Stimulated activated CD8-positive, alpha-beta memory T cell treated with anti-CD3 and anti-CD28 coated beads, Interleukin-15, amount 100 ng/mL, for 4 hours (primary cell): ENCODE results near the gene GRIFIN.

Experiments used
- DNase-seq, 2 donors: peaks; one replicate each; pipeline ENCODE4 v3.0.0-alpha.2; 2020; ENCODE audit warnings: low read depth in 2 of 2

Gene GRIFIN

DNA sequence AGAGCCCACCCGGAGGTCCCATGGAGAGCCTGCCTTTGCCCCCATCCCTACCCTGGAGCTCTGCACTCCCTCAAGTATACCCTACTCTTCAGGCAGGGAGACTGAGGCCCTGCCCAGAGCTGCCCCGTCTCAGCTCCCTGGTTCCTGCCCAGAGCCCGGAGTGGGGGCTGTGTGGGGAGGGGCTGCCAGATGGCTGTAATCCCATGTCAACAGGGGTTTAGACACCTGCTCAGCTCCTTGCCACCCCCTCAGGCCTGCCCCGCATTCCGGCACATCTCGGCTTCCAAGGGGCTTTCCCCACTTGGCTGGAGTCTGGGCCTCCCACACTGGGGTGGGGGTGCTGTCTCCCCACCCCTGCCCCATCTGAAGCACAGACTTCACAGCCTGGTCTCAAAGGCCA is 22.5 kb upstream of the GRIFIN start:
- no peak for DNase-seq

DNA sequence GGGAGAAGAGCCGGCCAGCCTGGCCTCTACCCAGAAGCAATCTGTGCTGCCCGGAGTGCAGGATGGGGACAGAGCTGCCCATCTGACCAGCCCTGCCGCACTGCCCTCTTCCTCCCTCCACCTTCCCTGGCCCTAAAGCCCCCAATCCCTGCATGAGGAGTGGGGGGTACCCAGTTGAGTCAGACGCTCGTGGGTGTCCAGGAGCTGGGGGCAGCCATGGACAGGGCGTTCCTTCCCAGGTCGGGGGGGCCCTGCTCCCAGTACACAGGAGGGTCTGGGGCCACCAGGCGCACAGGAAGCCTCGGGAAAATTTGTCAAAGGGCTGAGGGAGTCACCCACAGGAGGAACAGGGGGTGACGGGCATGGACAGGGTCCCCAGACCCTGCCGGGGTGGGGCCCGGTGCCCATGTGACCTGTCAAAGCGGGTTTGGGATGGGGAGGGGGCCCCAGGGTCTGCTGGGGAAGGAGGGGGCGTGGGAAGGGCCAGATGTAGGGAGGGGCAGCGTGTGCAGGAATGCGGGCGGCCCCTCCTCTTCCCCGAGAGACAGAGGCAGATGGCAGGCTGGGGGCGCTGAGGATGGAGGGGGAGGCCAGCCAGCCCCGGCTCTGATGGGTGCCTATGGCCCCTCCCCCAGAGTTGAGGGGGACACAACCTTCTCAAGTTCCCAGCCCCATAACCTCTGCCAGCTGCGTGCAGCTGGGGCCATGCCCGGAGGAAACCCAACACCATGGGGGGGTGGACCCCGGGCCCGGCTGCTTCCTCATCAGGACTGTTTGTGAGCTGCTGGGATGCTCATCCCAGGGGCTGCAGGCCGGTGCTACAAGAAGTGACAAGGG is 21.5 kb upstream of the GRIFIN start:
- DNase-seq: no peak

DNA sequence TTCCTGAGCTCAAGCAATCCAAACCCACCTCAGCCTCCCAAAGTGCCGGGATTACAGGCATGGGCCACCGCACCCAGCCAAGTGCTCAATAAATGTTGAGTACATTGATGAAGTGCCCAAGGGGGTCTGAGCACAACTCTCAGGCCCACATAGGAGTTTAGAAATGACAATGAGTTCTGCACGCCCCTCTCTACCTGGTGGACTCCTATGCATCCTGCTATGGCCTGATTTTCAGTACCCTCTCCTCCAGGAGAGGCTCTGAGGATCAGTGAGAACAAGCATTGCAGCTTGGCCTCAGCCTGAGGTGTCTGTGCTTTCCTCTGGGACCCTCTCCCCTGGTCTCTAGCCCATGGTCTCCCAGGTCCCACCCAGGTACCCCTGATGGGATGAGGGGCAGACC is 20.9 kb upstream of the GRIFIN start:
- DNase-seq: no peak

DNA sequence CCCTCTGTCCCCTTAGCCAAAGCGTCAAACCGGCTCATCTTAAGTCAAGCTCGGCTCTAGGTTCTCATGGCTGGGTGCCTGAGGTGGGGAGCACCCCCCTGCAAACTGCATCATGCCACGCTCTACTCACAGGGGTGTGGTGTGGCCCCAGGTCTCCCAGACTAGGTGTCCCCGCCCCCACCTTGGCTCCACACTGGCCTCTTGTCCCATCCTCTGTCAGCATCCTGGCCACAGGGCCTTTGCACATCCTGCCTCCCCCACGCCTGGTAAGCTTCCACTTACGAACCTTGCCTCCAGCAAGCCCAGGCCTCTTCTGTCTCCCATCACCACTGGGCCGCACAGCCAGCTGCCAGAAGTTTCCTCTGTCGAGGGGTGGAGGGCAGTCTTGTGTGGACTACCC is 20.2 kb upstream of the GRIFIN start:
- DNase-seq: no peak

DNA sequence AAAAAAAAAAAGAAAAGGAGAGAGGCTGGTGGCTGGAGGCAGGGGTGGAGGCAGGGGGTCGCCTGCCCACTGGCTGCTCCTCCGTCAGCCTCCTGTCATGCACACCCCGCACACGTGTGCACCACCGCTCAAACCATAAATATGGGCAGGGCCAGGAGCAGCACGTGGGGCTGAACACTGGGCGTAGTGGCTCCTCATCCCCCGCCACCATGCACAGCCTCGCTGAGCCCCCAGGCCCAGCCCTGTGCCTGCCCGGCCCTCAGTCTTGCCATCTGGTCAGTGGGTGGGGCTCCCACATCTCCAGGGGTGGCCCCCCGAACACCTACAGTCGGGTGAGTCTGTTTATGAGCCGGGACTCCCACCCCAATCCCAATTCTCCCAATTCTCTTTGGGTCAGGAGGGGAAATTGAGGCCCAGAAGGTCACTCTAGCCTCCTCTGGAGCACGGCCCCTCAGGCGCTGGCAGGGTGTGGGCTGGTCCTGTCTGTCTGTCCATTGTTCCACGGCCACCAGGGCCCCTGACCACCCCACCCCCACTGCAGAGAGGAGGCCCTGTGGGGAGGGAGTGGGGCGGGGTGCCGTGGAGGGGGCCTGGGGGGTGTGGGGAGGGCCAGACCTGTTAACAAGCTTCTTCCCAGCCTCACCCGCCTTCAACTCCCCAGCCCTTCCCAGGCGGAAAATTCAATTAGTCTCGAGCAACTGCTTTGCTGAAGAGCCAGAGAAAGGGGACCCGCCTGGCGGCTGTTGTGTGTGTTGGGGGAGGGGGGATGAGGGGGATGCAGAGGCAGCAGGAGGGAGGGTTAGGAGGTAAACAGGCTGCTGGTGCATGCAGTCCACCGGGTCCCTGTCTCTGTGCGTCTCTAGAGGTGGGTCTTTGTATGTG is 19.5 kb upstream of the GRIFIN start:
- DNase-seq: no peak

DNA sequence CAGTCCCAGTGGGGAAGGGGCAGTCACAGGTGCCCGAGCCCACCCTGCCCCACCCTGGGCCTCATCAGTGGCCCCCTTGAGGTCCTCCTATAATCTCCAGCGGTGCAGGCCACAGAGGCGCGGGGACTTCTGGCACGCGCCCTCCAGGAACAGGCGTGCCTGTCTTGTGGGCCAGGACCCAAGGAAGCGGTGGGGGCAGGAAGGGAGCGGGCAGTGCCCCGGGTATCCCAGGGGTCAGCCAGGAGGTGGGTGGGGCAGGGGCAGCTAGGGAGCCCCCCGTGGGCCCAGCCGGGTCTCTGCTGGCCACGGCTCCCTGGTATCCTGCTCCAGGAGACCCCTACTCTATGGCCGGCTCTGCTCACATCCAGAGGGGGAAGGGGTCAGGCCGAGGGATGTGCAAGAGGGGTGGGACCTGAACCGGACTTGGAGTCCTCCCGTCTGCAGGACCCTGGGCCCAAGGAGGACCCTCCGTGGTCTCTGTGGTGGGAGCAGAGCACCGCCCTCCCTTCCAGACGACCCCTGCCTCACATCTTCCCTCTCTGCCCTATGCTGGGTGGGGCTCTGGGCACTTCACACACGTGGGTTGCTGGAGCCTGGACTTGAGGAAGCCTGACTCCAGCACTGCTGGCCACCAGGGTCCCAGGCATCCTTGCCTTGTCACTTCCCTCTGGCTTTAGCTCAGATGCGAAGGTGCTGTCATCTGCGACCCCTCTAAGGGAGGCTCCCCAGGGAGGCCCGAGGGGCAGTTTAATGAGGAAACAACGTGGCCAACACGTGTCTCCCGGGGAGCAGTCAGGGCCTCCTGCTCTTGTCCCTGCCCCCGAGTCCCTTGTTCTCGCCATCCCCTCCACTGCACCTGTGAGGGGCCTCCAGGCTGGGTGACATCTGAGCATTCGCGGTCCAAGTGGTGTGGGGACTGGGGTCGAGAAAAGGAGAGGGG is 18.3 kb upstream of the GRIFIN start:
- DNase-seq: no peak

DNA sequence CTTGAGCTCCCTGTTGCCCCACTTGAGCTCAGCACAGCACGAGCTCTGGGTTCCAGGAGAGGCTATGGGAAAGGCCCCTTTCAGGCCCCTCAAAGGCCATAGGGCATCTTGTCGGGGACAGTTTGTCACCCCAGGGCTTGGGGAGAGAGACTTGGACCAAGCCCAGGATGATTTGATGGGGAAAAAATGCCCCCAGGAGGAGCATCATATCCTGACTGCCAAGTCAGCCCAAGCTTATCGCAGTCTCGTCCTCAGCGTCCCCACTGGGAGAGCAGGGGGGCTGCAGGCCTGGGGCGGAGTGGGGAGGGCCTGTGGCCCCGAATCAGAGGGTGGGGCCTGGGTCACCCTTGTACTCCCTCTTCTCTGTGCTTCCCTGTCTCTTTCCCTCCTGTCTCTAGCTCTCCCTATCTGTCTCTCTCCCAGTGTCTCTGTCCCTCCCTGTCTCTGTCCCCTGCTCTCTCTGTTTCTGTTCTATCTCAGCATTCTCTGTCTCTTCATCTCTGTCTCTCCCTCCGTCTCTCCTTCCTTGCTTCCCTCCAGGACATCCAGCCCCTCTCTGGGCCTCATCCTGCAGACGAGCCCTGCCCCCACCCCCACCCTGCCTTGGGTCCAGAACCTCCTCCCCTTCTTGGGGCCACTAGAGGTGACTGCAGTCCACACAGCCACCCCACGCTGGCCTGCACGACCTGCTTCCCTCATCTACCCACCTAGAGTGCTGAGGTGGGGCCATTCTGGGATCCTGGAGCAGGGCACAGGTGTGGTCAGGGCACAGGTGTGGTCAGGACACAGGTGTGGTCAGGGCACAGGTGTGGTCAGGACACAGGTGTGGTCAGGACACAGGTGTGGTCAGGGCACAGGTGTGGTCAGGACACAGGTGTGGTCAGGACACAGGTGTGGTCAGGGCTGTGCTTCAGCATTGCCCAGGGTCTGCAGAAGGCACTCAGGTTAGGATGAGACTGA is 17.3 kb upstream of the GRIFIN start:
- DNase-seq: no peak

DNA sequence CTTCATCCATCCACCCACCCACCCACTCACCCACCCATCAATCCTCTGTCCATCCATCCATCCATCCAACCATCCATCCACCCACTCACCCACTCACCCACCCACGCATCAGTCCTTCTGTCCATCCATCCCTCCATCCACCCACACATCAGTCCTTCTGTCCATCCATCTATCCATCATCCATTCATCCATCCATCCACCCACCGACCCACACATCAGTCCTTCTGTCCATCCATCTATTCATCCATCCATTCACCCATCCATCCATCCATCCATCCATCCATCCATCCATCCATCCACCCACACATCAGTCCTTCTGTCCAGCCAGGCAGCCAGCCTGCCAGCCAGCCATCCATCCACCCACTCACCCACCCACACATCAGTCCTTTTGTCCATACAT is 15.8 kb upstream of the GRIFIN start:
- DNase-seq: no peak

DNA sequence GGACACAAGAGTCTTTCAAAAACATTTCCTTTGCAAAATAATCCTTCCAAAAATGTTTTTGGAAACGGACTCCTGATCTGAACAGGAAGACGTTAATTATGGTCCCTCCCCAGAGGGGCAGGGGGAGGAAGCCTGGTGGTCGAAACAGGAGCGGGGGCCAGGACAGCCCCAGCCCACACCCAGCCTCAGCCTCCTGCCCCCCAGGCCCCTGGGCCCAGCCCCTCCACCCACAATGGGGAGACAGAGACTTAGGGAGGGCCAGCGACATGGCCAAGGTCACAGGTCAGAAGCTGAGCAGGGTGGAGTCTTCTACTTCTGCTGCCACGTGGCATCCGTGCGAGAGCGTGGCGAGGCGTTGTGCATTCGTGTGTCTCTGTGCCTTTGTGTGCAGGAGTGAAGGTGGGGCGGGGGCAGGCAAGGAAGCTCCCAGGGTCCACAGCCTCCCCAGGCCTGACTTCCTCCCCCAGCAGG is 14.0 kb upstream of the GRIFIN start:
- no peak for DNase-seq

DNA sequence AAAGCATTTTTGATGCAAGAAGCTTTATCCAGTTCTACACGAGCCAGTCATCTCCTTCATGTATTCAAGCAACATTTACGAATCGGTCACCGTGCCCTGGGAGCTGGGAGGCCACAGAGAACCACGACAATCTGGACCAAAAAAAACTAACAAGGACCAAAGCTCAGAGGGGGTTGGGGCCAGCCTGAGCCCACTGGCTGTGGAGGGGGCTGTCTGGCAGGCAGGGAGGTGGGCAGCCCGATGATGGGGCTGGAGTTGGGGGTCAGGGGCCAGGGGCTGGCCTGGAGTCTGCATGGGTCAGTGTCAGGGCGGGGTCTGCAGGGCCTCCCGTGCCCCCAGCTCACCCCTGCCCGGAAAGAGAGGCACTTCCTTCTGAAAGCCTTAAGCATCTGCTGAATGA is 12.5 kb upstream of the GRIFIN start:
- DNase-seq: no peak

DNA sequence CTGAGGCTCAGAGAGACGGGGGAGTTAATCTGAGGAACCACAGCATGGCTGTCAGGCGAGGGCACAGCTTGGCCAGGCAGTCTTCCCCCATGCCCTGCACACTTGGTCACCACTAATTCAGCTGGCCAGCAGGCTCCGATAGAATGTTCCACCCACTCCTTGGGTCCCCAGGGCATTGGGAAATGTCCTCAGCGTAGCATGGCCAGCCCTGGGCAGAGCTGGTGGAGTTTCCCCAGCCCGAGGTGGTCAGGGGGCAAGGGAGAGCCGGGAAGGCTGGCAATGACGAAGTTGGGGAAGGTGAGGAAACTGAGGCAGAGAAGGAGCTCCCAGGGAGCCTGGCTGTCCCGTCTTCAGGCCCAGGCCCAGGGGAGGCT is 12.1 kb upstream of the GRIFIN start:
- no peak for DNase-seq

DNA sequence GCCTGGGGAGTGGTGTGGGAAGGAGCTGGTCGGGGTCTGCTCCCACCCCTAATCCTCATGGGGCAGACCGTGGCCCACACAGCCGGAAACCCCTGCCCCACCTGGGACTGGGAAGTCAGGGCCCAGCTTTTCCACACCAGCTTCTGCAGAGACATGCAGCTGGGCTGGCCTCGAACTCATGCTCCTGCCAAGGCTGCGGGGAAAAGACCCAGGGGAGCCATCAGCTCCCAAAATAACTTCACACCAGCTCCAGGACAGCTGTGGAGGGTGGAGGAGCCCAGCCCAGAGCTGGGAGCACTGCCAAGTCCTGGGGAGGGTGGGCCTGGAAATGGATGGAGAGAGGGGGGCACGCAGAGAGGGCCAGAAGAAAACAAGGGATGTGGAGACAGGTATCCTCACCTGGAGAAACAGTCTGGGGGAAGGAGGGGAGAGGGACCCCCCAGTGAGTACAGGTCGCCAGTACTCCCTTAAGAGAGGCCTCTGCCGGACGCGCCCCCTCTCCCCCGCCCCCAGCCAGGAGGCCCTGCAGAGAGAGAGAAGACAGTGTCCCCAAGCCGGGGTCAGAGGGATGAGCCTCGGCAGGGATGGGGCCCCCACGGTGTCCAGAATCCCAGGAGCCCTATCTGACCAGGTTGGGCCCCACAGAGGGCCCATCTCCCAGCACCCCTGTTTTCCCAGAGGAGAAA is 11.5 kb upstream of the GRIFIN start:
- no peak for DNase-seq

DNA sequence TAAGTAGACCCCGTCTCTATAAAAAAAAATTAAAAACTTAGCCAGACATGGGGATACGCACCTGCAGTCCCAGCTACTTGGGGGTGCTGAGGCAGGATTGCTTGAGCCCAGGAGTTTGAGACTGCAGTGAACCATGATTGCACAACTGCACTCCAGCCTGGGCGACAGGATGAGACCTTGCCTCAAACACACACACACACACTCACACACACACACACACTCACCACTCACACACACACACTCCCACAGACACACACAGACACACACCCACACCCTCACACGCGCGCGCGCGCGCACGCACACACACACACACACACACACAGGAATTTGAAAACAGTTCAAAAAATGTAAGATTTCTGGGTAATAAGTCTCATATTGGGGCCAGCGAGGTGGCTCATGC is 8.7 kb upstream of the GRIFIN start:
- no peak for DNase-seq

DNA sequence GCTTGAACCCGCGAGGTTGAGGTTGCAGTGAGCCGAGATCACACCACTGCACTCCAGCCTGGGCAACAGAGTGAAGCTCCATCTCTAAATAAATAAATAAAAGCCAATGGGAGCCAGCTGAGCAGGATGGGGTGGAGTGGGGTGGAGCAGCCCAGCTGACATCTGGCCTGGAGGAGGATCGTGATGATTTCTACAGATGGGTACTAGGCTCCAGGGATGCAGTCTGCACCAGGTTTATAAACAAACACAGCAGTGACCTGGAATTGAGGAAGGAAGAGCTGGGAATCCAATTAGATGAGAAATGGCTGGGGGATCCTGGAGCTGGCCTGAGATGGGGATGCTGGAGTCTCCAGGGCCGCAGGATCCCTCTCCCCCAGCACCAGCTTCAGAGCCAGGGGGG is 7.3 kb upstream of the GRIFIN start:
- DNase-seq: no peak

DNA sequence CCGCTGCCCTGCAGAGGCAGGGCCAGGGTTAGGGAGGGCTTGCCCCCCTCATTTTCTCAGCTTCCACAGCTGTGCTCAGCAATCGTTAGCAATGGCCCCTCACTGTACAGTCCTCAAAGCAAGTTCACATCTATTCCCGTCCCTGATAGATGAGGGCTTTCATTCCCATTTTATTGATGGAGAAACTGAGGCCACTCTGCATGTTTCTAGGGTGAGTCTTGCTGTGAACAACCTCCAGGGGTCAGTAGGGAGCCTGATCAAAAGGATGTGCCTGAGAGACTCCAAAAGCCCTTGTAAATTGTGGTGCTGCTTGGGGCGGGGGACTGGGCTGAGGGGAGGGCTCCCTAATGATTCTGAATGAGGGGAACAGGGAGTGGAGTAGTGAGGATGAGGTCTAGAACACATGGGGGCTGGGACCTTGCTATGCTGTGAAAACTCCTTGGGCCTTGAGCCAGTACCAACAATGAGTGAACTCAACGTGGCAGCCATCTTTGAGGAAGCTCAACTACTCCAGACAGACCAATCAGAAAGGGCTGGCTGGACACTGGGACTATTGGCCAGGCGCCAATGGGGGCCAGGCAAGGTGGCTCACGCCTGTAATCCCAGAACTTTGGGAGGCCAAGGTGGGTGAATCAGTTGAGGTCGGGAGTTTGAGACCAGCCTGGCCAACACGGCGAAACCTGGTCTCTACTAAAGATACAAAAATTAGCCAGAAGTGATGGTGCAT is 6.7 kb upstream of the GRIFIN start:
- no peak for DNase-seq

DNA sequence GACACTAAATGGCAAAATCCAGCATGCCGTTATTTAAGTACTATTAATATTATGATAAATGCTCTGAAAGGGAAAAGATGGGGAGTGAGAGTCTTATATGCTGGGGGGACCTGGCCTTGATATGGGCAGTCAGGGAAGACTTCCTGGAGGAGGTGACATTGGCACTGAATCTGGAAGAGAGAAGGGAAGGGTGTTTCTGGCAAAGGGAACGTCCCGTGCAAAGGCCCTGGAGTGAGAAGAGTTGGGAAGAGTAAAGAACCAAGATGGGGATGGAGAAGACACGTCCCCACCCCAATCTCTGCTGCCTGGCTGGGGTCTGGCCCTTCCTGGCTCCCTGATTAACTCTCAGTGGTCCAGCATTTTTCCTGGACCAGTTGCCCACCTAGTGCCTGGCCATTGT is 5.0 kb upstream of the GRIFIN start:
- no peak for DNase-seq

DNA sequence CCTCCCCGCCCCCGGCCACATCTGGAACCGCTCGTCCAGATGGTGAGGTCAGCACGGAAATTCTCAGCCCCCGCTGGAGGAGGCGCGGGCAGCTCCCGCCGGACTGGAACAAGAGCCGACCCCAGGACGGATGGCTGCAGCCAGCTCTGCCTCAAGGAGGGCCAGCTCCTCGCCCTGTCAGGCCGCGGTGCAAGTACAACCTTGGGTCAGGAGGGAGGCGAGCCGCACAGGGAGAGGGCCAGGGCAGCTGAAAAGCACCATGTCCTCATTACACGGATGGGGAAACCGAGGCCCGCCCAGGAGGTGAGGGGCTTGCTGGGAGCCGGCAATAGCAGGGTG is 3.8 kb upstream of the GRIFIN start:
- no peak for DNase-seq

DNA sequence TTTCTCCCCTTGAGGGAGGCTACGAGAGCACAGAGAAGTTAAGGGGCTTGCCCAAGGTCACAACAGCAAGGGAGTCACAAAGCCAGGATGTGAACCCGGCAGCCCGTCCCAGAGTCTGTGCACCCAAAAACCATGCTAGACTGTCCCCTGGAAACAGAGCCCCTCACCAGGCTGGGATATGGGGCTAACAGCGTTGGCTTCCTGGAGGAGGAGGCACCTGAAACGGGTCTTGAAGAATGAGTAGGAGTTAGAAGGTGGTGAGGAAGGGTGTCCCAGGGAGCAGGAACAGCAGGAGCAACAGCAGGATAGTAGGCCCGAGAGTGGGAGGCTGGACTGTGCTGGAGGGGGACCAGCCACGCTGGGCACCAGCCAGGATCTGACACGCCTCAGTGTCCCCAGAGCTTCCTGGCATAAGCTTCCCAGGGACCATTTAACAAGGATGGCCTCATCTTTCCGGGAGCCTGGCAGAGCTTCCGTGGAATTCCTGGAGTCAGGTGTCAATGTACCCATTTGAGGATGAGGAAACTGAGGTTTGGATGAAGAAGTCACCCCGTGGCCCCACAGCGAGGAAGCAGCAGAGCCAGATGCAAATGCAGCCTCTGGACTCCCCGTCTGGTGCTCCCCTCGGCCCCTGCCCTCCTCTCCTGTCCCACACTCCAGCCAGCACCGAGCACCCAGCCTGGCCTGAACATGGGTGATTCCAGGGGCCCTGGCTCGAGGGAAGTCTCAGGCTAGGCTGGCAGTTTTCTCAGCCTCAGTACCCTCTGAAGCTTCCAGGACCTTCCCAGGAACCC is 3.3 kb upstream of the GRIFIN start:
- no peak for DNase-seq

DNA sequence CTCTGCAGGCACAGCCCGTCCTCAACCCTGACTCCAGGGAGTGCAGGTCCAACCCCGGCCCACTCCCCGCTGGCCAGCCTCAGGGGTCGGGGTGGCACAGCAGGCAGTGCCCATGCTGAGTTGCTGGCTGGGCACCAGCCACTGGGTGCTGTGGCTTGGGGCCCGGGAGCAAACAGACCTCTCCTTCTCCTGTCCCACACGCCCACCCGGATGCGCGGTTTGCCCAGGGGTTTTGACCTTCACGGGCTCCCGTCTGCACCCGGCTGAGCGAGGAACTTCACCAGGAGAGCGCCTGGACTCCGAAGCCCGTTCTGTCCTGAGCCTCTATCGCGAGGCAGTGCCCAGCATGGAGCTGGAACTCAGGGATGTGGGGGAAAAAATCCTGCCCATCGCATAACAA is 2.6 kb upstream of the GRIFIN start:
- DNase-seq: no peak
